Measurements from ENCODE around the gene TMC7. TPM values are rescaled to one million over a fixed set of nuclear protein-coding genes. Genes with fewer than 3 reads are reported as not detected.
A peak's percentile ranks its signal among the peaks of the same experiment; 100 is the strongest.

The TMC7 gene
- total and polyA plus RNA-seq, 2 of the 13 experiments (the other 11 are each of a cell fraction or from before 2014, with no cell fraction given), result 1.2 to 5.1 TPM

DNA sequence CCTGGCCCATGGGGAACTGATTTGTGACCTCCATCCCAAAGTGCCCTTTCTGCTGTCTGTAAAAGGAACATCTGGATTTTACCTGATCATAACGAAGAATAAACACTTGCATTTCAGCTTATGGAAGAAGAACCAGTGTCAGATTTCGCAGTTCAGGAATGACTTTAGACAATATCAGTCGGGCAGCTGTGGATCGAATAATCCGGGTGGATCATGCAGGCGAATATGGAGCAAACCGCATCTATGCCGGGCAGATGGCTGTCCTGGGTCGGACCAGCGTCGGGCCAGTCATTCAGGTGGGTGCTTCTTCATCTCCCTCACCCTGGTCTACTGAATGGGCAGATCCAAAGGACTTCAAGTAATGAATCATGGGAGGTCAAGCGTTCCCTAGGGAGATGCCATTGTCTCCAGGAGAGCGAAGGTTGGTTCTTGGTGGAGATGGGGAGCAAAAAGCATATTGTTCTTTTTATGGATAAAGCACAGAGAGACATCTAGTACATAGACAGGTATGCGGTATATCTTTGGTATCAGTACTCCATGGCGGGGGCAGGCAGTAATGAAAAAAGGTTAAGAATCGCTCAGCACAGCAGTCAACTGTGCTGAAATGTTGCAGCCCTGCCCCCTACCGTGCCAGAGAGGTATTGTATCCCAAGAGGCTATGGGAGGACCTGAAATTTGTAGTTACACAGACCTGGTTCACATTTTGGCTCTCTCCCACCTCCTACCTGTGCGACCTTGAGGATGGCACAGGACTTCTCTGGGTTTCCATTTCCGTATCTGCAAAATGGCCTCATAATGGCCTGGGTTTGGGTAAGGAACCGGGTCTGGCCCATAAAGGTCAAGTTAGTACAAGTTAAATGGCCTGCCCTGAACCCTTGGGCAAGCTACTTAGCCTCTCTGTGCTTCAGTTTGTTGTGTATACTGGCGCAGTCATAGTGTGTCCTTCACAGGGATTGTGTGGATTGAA is 88.4 kb downstream of the TMC7 start (continued):
- TF ChIP-seq, protein P1, sequence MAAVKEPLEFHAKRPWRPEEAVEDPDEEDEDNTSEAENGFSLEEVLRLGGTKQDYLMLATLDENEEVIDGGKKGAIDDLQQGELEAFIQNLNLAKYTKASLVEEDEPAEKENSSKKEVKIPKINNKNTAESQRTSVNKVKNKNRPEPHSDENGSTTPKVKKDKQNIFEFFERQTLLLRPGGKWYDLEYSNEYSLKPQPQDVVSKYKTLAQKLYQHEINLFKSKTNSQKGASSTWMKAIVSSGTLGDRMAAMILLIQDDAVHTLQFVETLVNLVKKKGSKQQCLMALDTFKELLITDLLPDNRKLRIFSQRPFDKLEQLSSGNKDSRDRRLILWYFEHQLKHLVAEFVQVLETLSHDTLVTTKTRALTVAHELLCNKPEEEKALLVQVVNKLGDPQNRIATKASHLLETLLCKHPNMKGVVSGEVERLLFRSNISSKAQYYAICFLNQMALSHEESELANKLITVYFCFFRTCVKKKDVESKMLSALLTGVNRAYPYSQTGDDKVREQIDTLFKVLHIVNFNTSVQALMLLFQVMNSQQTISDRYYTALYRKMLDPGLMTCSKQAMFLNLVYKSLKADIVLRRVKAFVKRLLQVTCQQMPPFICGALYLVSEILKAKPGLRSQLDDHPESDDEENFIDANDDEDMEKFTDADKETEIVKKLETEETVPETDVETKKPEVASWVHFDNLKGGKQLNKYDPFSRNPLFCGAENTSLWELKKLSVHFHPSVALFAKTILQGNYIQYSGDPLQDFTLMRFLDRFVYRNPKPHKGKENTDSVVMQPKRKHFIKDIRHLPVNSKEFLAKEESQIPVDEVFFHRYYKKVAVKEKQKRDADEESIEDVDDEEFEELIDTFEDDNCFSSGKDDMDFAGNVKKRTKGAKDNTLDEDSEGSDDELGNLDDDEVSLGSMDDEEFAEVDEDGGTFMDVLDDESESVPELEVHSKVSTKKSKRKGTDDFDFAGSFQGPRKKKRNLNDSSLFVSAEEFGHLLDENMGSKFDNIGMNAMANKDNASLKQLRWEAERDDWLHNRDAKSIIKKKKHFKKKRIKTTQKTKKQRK (IDR thresholded peaks at IDR 0.05; ENCODE audit: low read length), result no peak
- TF ChIP-seq TCF7 (IDR thresholded peaks at IDR 0.05; ENCODE audit: low read depth) (no peak), ZNF274 (CRISPR knock-in tag; IDR thresholded peaks at IDR 0.05) (no peak), CREM (IDR thresholded peaks at IDR 0.05) (no peak), CREM (CRISPR knock-in tag; IDR thresholded peaks at IDR 0.05) (no peak), ZNF234 (CRISPR knock-in tag; conservative IDR thresholded peaks at IDR 0.05) (no peak), RFXANK (CRISPR knock-in tag; IDR thresholded peaks at IDR 0.05) (no peak), ZNF569 (CRISPR knock-in tag; IDR thresholded peaks at IDR 0.05; ENCODE audit: borderline replicate concordance) (no peak), ZNF547 (CRISPR knock-in tag; IDR thresholded peaks at IDR 0.05) (no peak), JARID2 (CRISPR knock-in tag; IDR thresholded peaks at IDR 0.05; ENCODE audit: insufficient replicate concordance) (peak; percentile 27), SNAPC2 (CRISPR knock-in tag; IDR thresholded peaks at IDR 0.05) (no peak), ZNF225 (CRISPR knock-in tag; IDR thresholded peaks at IDR 0.05) (no peak), SATB2 (CRISPR knock-in tag; IDR thresholded peaks at IDR 0.05) (no peak), POGZ (CRISPR knock-in tag; IDR thresholded peaks at IDR 0.05) (no peak), ZNF644 (CRISPR knock-in tag; IDR thresholded peaks at IDR 0.05; ENCODE audit: low read depth) (no peak), ZSCAN21 (CRISPR knock-in tag; IDR thresholded peaks at IDR 0.05; ENCODE audit: borderline replicate concordance) (no peak), NCOA1 (CRISPR knock-in tag; IDR thresholded peaks at IDR 0.05) (no peak), ZNF572 (CRISPR knock-in tag; IDR thresholded peaks at IDR 0.05) (0 out of 2 replicates have a peak, but pooled peaks have one; percentile 26)
- TF ChIP-seq, protein P2, sequence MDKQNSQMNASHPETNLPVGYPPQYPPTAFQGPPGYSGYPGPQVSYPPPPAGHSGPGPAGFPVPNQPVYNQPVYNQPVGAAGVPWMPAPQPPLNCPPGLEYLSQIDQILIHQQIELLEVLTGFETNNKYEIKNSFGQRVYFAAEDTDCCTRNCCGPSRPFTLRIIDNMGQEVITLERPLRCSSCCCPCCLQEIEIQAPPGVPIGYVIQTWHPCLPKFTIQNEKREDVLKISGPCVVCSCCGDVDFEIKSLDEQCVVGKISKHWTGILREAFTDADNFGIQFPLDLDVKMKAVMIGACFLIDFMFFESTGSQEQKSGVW (CRISPR knock-in tag; IDR thresholded peaks at IDR 0.05; ENCODE audit: borderline replicate concordance), result no peak
- TF ChIP-seq, protein P3, sequence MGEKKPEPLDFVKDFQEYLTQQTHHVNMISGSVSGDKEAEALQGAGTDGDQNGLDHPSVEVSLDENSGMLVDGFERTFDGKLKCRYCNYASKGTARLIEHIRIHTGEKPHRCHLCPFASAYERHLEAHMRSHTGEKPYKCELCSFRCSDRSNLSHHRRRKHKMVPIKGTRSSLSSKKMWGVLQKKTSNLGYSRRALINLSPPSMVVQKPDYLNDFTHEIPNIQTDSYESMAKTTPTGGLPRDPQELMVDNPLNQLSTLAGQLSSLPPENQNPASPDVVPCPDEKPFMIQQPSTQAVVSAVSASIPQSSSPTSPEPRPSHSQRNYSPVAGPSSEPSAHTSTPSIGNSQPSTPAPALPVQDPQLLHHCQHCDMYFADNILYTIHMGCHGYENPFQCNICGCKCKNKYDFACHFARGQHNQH (CRISPR knock-in tag; IDR thresholded peaks at IDR 0.05), result peak; percentile 63; the same call in 1 of the 2 replicates
- TF ChIP-seq, protein P4, sequence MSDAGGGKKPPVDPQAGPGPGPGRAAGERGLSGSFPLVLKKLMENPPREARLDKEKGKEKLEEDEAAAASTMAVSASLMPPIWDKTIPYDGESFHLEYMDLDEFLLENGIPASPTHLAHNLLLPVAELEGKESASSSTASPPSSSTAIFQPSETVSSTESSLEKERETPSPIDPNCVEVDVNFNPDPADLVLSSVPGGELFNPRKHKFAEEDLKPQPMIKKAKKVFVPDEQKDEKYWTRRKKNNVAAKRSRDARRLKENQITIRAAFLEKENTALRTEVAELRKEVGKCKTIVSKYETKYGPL (CRISPR knock-in tag; IDR thresholded peaks at IDR 0.05), result no peak
- TF ChIP-seq, protein P5, sequence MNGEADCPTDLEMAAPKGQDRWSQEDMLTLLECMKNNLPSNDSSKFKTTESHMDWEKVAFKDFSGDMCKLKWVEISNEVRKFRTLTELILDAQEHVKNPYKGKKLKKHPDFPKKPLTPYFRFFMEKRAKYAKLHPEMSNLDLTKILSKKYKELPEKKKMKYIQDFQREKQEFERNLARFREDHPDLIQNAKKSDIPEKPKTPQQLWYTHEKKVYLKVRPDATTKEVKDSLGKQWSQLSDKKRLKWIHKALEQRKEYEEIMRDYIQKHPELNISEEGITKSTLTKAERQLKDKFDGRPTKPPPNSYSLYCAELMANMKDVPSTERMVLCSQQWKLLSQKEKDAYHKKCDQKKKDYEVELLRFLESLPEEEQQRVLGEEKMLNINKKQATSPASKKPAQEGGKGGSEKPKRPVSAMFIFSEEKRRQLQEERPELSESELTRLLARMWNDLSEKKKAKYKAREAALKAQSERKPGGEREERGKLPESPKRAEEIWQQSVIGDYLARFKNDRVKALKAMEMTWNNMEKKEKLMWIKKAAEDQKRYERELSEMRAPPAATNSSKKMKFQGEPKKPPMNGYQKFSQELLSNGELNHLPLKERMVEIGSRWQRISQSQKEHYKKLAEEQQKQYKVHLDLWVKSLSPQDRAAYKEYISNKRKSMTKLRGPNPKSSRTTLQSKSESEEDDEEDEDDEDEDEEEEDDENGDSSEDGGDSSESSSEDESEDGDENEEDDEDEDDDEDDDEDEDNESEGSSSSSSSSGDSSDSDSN (CRISPR knock-in tag; IDR thresholded peaks at IDR 0.05), result no peak
